ENCODE data around the gene ANKRD55.
A peak's percentile ranks its signal among the peaks of the same experiment; 100 is the strongest.
"Not testable (repeated sequence)": the region's sequence is repeated elsewhere in the genome, so short reads cannot be mapped to it uniquely, and the experiment has no call there.

ANKRD55 gene

GRCh38 chr5:56244627-56245026 lies 11.5 kb upstream of the ANKRD55 start:
- no peak overlapping the region for H3K4me3 ChIP-seq (ENCODE audit: low read depth, low read length)
- POLR2A ChIA-PET, result no interaction called here
- TF ChIP-seq ZBTB21 (tag by site-specific recombination; IDR thresholded peaks at IDR 0.05), result no peak
- TF ChIP-seq ZXDB (tag by site-specific recombination; IDR thresholded peaks at IDR 0.05), result no peak
- TF ChIP-seq ZNF621 (tag by site-specific recombination; IDR thresholded peaks at IDR 0.05), result no peak
- TF ChIP-seq ZNF248 (tag by site-specific recombination; IDR thresholded peaks at IDR 0.05), result no peak
- no peak for TF ChIP-seq GLI2 (tag by site-specific recombination; IDR thresholded peaks at IDR 0.05; ENCODE audit: borderline replicate concordance, low read depth)
- no peak for TF ChIP-seq FEZF1 (tag by site-specific recombination; IDR thresholded peaks at IDR 0.05)
- no peak for TF ChIP-seq KLF9 (tag by site-specific recombination; IDR thresholded peaks at IDR 0.05; ENCODE audit: low read depth)
- TF ChIP-seq GLIS1 (tag by site-specific recombination; IDR thresholded peaks at IDR 0.05), result no peak
- CTCF ChIA-PET, result interaction anchor here (0.6 kb wide), 1 partner anchor 43 kb away, joined by 3 read pairs; no protein-coding TSS in a partner anchor
- no peaks in the 10 kb centered on the region for H3K9me3 ChIP-seq (ENCODE audit: control insufficient read depth, insufficient read depth, low read depth, low read length)
- H3K4me1 ChIP-seq (ENCODE audit: control insufficient read depth, insufficient read depth, low read length), result no peaks in the 10 kb centered on the region
- H3K36me3 ChIP-seq (ENCODE audit: control insufficient read depth in 2 of 2, insufficient read depth in 1 of 2, low read length in 2 of 2), result no peaks in the 10 kb centered on the region
- H3K27ac ChIP-seq (ENCODE audit: extremely low read depth, low read depth, low read length), result no peak overlapping the region

- peak; percentile 93 for TF ChIP-seq ZNF585B (tag by site-specific recombination; IDR thresholded peaks at IDR 0.05)
- CTCF ChIA-PET, POLR2A ChIA-PET: not testable (repeated sequence)
Measured at GRCh38 chr5:56242271-56242670, 9.1 kb upstream of the ANKRD55 start.

GRCh38 chr5:56232538-56232937 lies 592 bp downstream of the ANKRD55 start:
- no peak overlapping the region for H3K4me3 ChIP-seq (ENCODE audit: low read depth, low read length)
- CTCF ChIA-PET, result no interaction called here
- no peaks in the 10 kb centered on the region for H3K36me3 ChIP-seq (ENCODE audit: control insufficient read depth in 2 of 2, insufficient read depth in 1 of 2, low read length in 2 of 2)
- H3K27ac ChIP-seq (ENCODE audit: extremely low read depth, low read depth, low read length), result no peak overlapping the region
- TF ChIP-seq EGR2 (tag by site-specific recombination; IDR thresholded peaks at IDR 0.05; ENCODE audit: low read depth) (peak; percentile 76), ZNF324 (tag by site-specific recombination; IDR thresholded peaks at IDR 0.05) (no peak), ZFHX2 (tag by site-specific recombination; conservative IDR thresholded peaks at IDR 0.05) (peak; percentile 76)
- no peaks in the 10 kb centered on the region for H3K9me3 ChIP-seq (ENCODE audit: control insufficient read depth, insufficient read depth, low read depth, low read length)
- POLR2A ChIA-PET, result no interaction called here
- no peaks in the 10 kb centered on the region for H3K4me1 ChIP-seq (ENCODE audit: control insufficient read depth, insufficient read depth, low read length)

More at GRCh38 chr5:56242271-56242670, 9.1 kb upstream of the ANKRD55 start:
- not testable (repeated sequence) for H3K36me3 ChIP-seq (ENCODE audit: control insufficient read depth in 2 of 2, insufficient read depth in 1 of 2, low read length in 2 of 2); H3K9me3 ChIP-seq (ENCODE audit: control insufficient read depth, insufficient read depth, low read depth, low read length); H3K27ac ChIP-seq (ENCODE audit: extremely low read depth, low read depth, low read length); H3K4me3 ChIP-seq (ENCODE audit: low read depth, low read length); H3K4me1 ChIP-seq (ENCODE audit: control insufficient read depth, insufficient read depth, low read length)

GRCh38 chr5:56230576-56230975 lies 2.6 kb downstream of the ANKRD55 start:
- ChIA-PET CTCF (interaction anchor here (0.7 to 1.1 kb wide), 2 partner anchors 35 to 294 kb away, joined by 3 to 5 read pairs; no protein-coding TSS in a partner anchor), POLR2A (no interaction called here)
- Histone ChIP-seq H3K9me3 (ENCODE audit: control insufficient read depth, insufficient read depth, low read depth, low read length) (no peaks in the 10 kb centered on the region), H3K4me3 (ENCODE audit: low read depth, low read length) (no peak overlapping the region), H3K4me1 (ENCODE audit: control insufficient read depth, insufficient read depth, low read length) (no peaks in the 10 kb centered on the region), H3K27ac (ENCODE audit: extremely low read depth, low read depth, low read length) (no peak overlapping the region), H3K36me3 (ENCODE audit: control insufficient read depth in 2 of 2, insufficient read depth in 1 of 2, low read length in 2 of 2) (no peaks in the 10 kb centered on the region)
- TF ChIP-seq ZNF639 (tag by site-specific recombination; IDR thresholded peaks at IDR 0.05), result no peak
- no peak for TF ChIP-seq ZNF394 (tag by site-specific recombination; IDR thresholded peaks at IDR 0.05; ENCODE audit: borderline replicate concordance)
- no peak for TF ChIP-seq ZNF513 (tag by site-specific recombination; IDR thresholded peaks at IDR 0.05)
- no peak for TF ChIP-seq PRDM4 (tag by site-specific recombination; IDR thresholded peaks at IDR 0.05)
- no peak for TF ChIP-seq ZNF433 (tag by site-specific recombination; IDR thresholded peaks at IDR 0.05; ENCODE audit: low read depth)
- no peak for TF ChIP-seq ZBTB17 (tag by site-specific recombination; IDR thresholded peaks at IDR 0.05)
- no peak for TF ChIP-seq ZNF155 (tag by site-specific recombination; IDR thresholded peaks at IDR 0.05)
- TF ChIP-seq ZNF629 (tag by site-specific recombination; IDR thresholded peaks at IDR 0.05), result no peak
- TF ChIP-seq KLF17 (tag by site-specific recombination; IDR thresholded peaks at IDR 0.05), result no peak
- TF ChIP-seq ZNF626 (tag by site-specific recombination; IDR thresholded peaks at IDR 0.05), result no peak
- TF ChIP-seq ZIC2 (tag by site-specific recombination; IDR thresholded peaks at IDR 0.05), result no peak
- TF ChIP-seq ZNF707 (tag by site-specific recombination; IDR thresholded peaks at IDR 0.05), result no peak
- no peak for TF ChIP-seq ZFP37 (tag by site-specific recombination; IDR thresholded peaks at IDR 0.05)

Data from HEK293 (cell line).